BLaER1 treated with 17β-estradiol and CSF1 and Interleukin-3, amounts not matched to agents 10 nM and 100 nM (cell line): ENCODE measurements around the gene RSU1.
"Not testable (repeated sequence)": the region's sequence is repeated elsewhere in the genome, so short reads cannot be mapped to it uniquely, and the experiment has no call there.

Experiments
- H3K27ac ChIP-seq, 11 experiments: shearing (Covaris generic); formaldehyde crosslinking; 2 replicates each; pipeline ENCODE4 v1.8.1; 2022
- H3K27me3 ChIP-seq, 11 experiments: shearing (Covaris generic); formaldehyde crosslinking; 2 replicates each; pipeline ENCODE4 v1.8.1; 2022
- H3K36me3 ChIP-seq, 11 experiments: shearing (Covaris generic); formaldehyde crosslinking; 2 replicates each; pipeline ENCODE4 v1.8.1; 2022
- H3K4me1 ChIP-seq, 10 experiments: shearing (Covaris generic); formaldehyde crosslinking; 2 replicates each; pipeline ENCODE4 v1.8.1; 2022
- H3K4me2 ChIP-seq, 11 experiments: shearing (Covaris generic); formaldehyde crosslinking; 2 replicates each; pipeline ENCODE4 v1.8.1; 2022
- H3K4me3 ChIP-seq, 10 experiments: shearing (Covaris generic); formaldehyde crosslinking; 2 replicates each; pipeline ENCODE4 v1.8.1; 2022
- H3K9ac ChIP-seq, 11 experiments: shearing (Covaris generic); formaldehyde crosslinking; 2 replicates each; pipeline ENCODE4 v1.8.1; 2022
- H3K9me3 ChIP-seq, 11 experiments: shearing (Covaris generic); formaldehyde crosslinking; replicated peaks in 1 of 11; 2 replicates each; pipeline ENCODE4 v1.8.1; 2022
- H4K20me1 ChIP-seq, 11 experiments: shearing (Covaris generic); formaldehyde crosslinking; 2 replicates each; pipeline ENCODE4 v1.8.1; 2022
- Cebpa-rat ChIP-seq, 11 experiments: shearing (Covaris generic); IDR thresholded peaks; 2 replicates each; pipeline ENCODE4 v1.8.1; 2022

The RSU1 gene

GRCh38 chr10:16828114-16828568, 10.9 kb upstream of the RSU1 start:
- no peak overlapping the region for H3K27ac ChIP-seq

GRCh38 chr10:16827474-16827873, 10.2 kb upstream of the RSU1 start:
- H3K4me3 ChIP-seq, H3K27me3 ChIP-seq, H3K27ac ChIP-seq, H3K36me3 ChIP-seq, H3K9ac ChIP-seq, H4K20me1 ChIP-seq, H3K4me2 ChIP-seq: not testable (repeated sequence)
- peaks cover 0 to 14% (median 9%) of the 10 kb centered on the region in 10 experiments; a peak in 13 of 20 replicates for H3K4me1 ChIP-seq
- peaks cover 10 to 19% (median 12%) of the 10 kb centered on the region in 11 experiments for H3K9me3 ChIP-seq

More at GRCh38 chr10:16828114-16828568, 10.9 kb upstream of the RSU1 start:
- Histone ChIP-seq H4K20me1 (no peaks in the 10 kb centered on the region), H3K36me3 (peaks cover 0 to 3% (median under 1%) of the 10 kb centered on the region in 11 experiments; a peak in 7 of 22 replicates), H3K4me1 (peaks cover 0 to 18% (median 9%) of the 10 kb centered on the region in 10 experiments; a peak in 13 of 20 replicates), H3K9ac (no peak overlapping the region), H3K27me3 (no peaks in the 10 kb centered on the region), H3K4me2 (peak overlapping the region in 4 of 11 experiments; percentile 12 to 47 (median 34); a peak in 6 of 22 replicates), H3K4me3 (no peak overlapping the region), H3K9me3 (peaks cover 4 to 12% (median 5%) of the 10 kb centered on the region in 11 experiments)
- TF ChIP-seq Cebpa-rat (IDR thresholded peaks at IDR 0.05) = no peak

GRCh38 chr10:16822726-16823360, 5.6 kb upstream of the RSU1 start:
- peaks cover 21 to 35% (median 22%) of the 10 kb centered on the region in 11 experiments for H3K9me3 ChIP-seq
- H3K36me3 ChIP-seq = peaks cover 0 to 17% (median 8%) of the 10 kb centered on the region in 11 experiments; a peak in 13 of 22 replicates
- peak overlapping the region in 4 of 10 experiments; percentile 8 to 24 (median 13); a peak in 2 of 20 replicates for H3K4me3 ChIP-seq
- no peak overlapping the region for H3K4me2 ChIP-seq
- H3K4me1 ChIP-seq = peaks cover 9 to 32% (median 15%) of the 10 kb centered on the region in 10 experiments
- no peak for TF ChIP-seq Cebpa-rat (IDR thresholded peaks at IDR 0.05)
- H3K9ac ChIP-seq = no peak overlapping the region
- no peak overlapping the region for H3K27ac ChIP-seq
- H4K20me1 ChIP-seq = no peaks in the 10 kb centered on the region
- no peaks in the 10 kb centered on the region for H3K27me3 ChIP-seq

GRCh38 chr10:16822027-16822426, 4.8 kb upstream of the RSU1 start:
- no peaks in the 10 kb centered on the region for H3K27me3 ChIP-seq
- no peak overlapping the region for H3K4me2 ChIP-seq
- H3K27ac ChIP-seq = no peak overlapping the region
- H3K4me1 ChIP-seq = peaks cover 9 to 32% (median 15%) of the 10 kb centered on the region in 10 experiments
- H3K36me3 ChIP-seq = peaks cover 0 to 17% (median 8%) of the 10 kb centered on the region in 11 experiments; a peak in 13 of 22 replicates
- H3K4me3 ChIP-seq = 0 out of 20 replicates have a peak overlapping the region, but pooled peaks of 1 of the 10 experiments have one; percentile 8
- H3K9ac ChIP-seq = no peak overlapping the region
- no peaks in the 10 kb centered on the region for H4K20me1 ChIP-seq
- peaks cover 21 to 35% (median 22%) of the 10 kb centered on the region in 11 experiments for H3K9me3 ChIP-seq
- TF ChIP-seq Cebpa-rat (IDR thresholded peaks at IDR 0.05) = no peak

- peaks cover 0 to 15% (median 0%) of the 10 kb centered on the region in 11 experiments; a peak in 5 of 22 replicates for H4K20me1 ChIP-seq
- no peak overlapping the region for H3K9ac ChIP-seq
- H3K4me3 ChIP-seq = no peak overlapping the region
- peak overlapping the region in 4 of 11 experiments; percentile 3 to 74 (median 12); a peak in 5 of 22 replicates for H3K4me2 ChIP-seq
- no peak for TF ChIP-seq Cebpa-rat (IDR thresholded peaks at IDR 0.05)
- H3K36me3 ChIP-seq = peaks cover 0 to 25% (median 8%) of the 10 kb centered on the region in 11 experiments; a peak in 14 of 22 replicates
- H3K9me3 ChIP-seq = peaks cover 21 to 35% (median 22%) of the 10 kb centered on the region in 11 experiments
- peaks cover 23 to 45% (median 27%) of the 10 kb centered on the region in 10 experiments for H3K4me1 ChIP-seq
- H3K27me3 ChIP-seq = no peaks in the 10 kb centered on the region
- H3K27ac ChIP-seq = no peak overlapping the region; a peak in 1 of 22 replicates
Observed at GRCh38 chr10:16820421-16820820, 3.2 kb upstream of the RSU1 start.

GRCh38 chr10:16820018-16820417, 2.8 kb upstream of the RSU1 start:
- peaks cover 27 to 49% (median 31%) of the 10 kb centered on the region in 10 experiments for H3K4me1 ChIP-seq
- peaks cover 0 to 19% (median 2%) of the 10 kb centered on the region in 11 experiments; a peak in 7 of 22 replicates for H4K20me1 ChIP-seq
- no peaks in the 10 kb centered on the region for H3K27me3 ChIP-seq
- peaks cover 0 to 29% (median 9%) of the 10 kb centered on the region in 11 experiments; a peak in 14 of 22 replicates for H3K36me3 ChIP-seq
- H3K4me3 ChIP-seq = no peak overlapping the region
- no peak for TF ChIP-seq Cebpa-rat (IDR thresholded peaks at IDR 0.05)
- peak overlapping the region in 4 of 11 experiments; percentile 3 to 74 (median 12); a peak in 6 of 22 replicates for H3K4me2 ChIP-seq
- H3K9ac ChIP-seq = no peak overlapping the region
- H3K9me3 ChIP-seq = peaks cover 21 to 35% (median 22%) of the 10 kb centered on the region in 11 experiments
- H3K27ac ChIP-seq = peak overlapping the region in 4 of 11 experiments; percentile 20 to 97 (median 96); a peak in 4 of 22 replicates

GRCh38 chr10:16819436-16819835, 2.2 kb upstream of the RSU1 start:
- no peak overlapping the region for H3K9ac ChIP-seq
- H3K9me3 ChIP-seq = peaks cover 21 to 35% (median 22%) of the 10 kb centered on the region in 11 experiments
- H3K36me3 ChIP-seq = peaks cover 0 to 34% (median 9%) of the 10 kb centered on the region in 11 experiments; a peak in 15 of 22 replicates
- H3K27ac ChIP-seq = peak overlapping the region in 9 of 11 experiments; percentile 20 to 97 (median 96); a peak in 11 of 22 replicates
- H4K20me1 ChIP-seq = peaks cover 0 to 25% (median 7%) of the 10 kb centered on the region in 11 experiments; a peak in 8 of 22 replicates
- peaks cover 33 to 55% (median 36%) of the 10 kb centered on the region in 10 experiments for H3K4me1 ChIP-seq
- TF ChIP-seq Cebpa-rat (IDR thresholded peaks at IDR 0.05) = no peak
- no peak overlapping the region for H3K4me3 ChIP-seq
- peak overlapping the region in 6 of 11 experiments; percentile 74 to 90 (median 80); a peak in 7 of 22 replicates for H3K4me2 ChIP-seq
- no peaks in the 10 kb centered on the region for H3K27me3 ChIP-seq

GRCh38 chr10:16819026-16819425, 1.8 kb upstream of the RSU1 start:
- no peak for TF ChIP-seq Cebpa-rat (IDR thresholded peaks at IDR 0.05)

GRCh38 chr10:16816830-16817124, 447 bp downstream of the RSU1 start:
- peak overlapping the region; percentile 24 to 97 (median 83); a peak in 21 of 22 replicates for H3K27ac ChIP-seq
- peak overlapping the region; percentile 75 to 88 (median 84) for H3K9ac ChIP-seq
- H3K9me3 ChIP-seq = peaks cover 3 to 9% (median 4%) of the 10 kb centered on the region in 11 experiments
- no peak for TF ChIP-seq Cebpa-rat (IDR thresholded peaks at IDR 0.05)
- peaks cover 0 to 51% (median 11%) of the 10 kb centered on the region in 11 experiments; a peak in 11 of 22 replicates for H4K20me1 ChIP-seq
- H3K4me2 ChIP-seq = peak overlapping the region; percentile 86 to 99 (median 94)
- peaks cover 3 to 43% (median 26%) of the 10 kb centered on the region in 11 experiments; a peak in 18 of 22 replicates for H3K36me3 ChIP-seq
- H3K4me1 ChIP-seq = peaks cover 41 to 81% (median 58%) of the 10 kb centered on the region in 10 experiments
- H3K27me3 ChIP-seq = no peaks in the 10 kb centered on the region
- peak overlapping the region; percentile 67 to 87 (median 80) for H3K4me3 ChIP-seq

More at GRCh38 chr10:16819026-16819425, 1.8 kb upstream of the RSU1 start:
- peaks cover 21 to 31% (median 22%) of the 10 kb centered on the region in 11 experiments for H3K9me3 ChIP-seq
- H3K27me3 ChIP-seq = no peaks in the 10 kb centered on the region
- H3K4me1 ChIP-seq = peaks cover 37 to 59% (median 41%) of the 10 kb centered on the region in 10 experiments
- H3K36me3 ChIP-seq = peaks cover 0 to 39% (median 10%) of the 10 kb centered on the region in 11 experiments; a peak in 18 of 22 replicates
- H4K20me1 ChIP-seq = peaks cover 0 to 29% (median 7%) of the 10 kb centered on the region in 11 experiments; a peak in 8 of 22 replicates
- H3K27ac ChIP-seq = peak overlapping the region in 9 of 11 experiments; percentile 91 to 97 (median 96); a peak in 16 of 22 replicates
- H3K9ac ChIP-seq = no peak overlapping the region
- H3K4me2 ChIP-seq = peak overlapping the region in 7 of 11 experiments; percentile 74 to 90 (median 78); a peak in 14 of 22 replicates
- no peak overlapping the region for H3K4me3 ChIP-seq
